ENCODE results near the gene HRH4.

GRCh38 chr18:24426398-24427294 lies 33.8 kb upstream of the HRH4 start, which contains the start of gene IMPACT:
- TF ChIP-seq, protein P1, sequence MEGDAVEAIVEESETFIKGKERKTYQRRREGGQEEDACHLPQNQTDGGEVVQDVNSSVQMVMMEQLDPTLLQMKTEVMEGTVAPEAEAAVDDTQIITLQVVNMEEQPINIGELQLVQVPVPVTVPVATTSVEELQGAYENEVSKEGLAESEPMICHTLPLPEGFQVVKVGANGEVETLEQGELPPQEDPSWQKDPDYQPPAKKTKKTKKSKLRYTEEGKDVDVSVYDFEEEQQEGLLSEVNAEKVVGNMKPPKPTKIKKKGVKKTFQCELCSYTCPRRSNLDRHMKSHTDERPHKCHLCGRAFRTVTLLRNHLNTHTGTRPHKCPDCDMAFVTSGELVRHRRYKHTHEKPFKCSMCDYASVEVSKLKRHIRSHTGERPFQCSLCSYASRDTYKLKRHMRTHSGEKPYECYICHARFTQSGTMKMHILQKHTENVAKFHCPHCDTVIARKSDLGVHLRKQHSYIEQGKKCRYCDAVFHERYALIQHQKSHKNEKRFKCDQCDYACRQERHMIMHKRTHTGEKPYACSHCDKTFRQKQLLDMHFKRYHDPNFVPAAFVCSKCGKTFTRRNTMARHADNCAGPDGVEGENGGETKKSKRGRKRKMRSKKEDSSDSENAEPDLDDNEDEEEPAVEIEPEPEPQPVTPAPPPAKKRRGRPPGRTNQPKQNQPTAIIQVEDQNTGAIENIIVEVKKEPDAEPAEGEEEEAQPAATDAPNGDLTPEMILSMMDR (conservative IDR thresholded peaks at IDR 0.05 in 1 of 2, IDR thresholded peaks at IDR 0.05 in 1 of 2; ENCODE audit: extremely low read depth in 1 of 2, insufficient read depth in 1 of 2, low read depth in 1 of 2, low read length in 2 of 2), result no peak
- no peak for TF ChIP-seq EZH2 (IDR thresholded peaks at IDR 0.05; ENCODE audit: borderline replicate concordance, low read length)
